GM12878 (cell line): ENCODE results near the gene TMEM196. TPM values are rescaled to one million over a fixed set of nuclear protein-coding genes. Genes with fewer than 3 reads are reported as not detected.

Source experiments
- ATAC-seq: fragments of 200-7000 bp; cut with Tn5 transposase; 3 replicates; pipeline ENCODE4 v1.9.1; 2020; ENCODE audit warnings: mild to moderate bottlenecking, moderate library complexity
- BruUV-seq: library from RNA; stranded (reverse); fragments of 400-500 nt; replicated peaks from 2 replicates; lab custom pipeline; 2021; lab: Mats Ljungman, UMichigan
- CTCF ChIA-PET: fragments of 300-600 bp; sonication (Branson Sonifier 250); formaldehyde crosslinking; extraction: SDS; loops from one replicate; lab custom pipeline; 2021; ENCODE audit warnings: inconsistent platforms; lab: Yijun Ruan, JAX
- POLR2A ChIA-PET: fragments of 350-600 bp; formaldehyde crosslinking; extraction: SDS; loops from one replicate; lab custom pipeline; 2021; ENCODE audit warnings: inconsistent platforms; lab: Charles Lee
- RAD21 ChIA-PET: fragments of 300-600 bp; sonication (Branson Sonifier 250); formaldehyde crosslinking; loops from one replicate; lab custom pipeline; 2023; ENCODE audit warnings: antibody characterized with exemption; ENCODE audit not compliant: unreplicated experiment; lab: Charles Lee
- SMC1A ChIA-PET: fragments of 300-600 bp; sonication (Branson Sonifier 250); formaldehyde crosslinking; loops from one replicate; lab custom pipeline; 2023; ENCODE audit not compliant: unreplicated experiment, uncharacterized antibody; lab: Charles Lee
- DNase-seq: peaks from one replicate; pipeline ENCODE4 v3.0.0-alpha.2; 2011; ENCODE audit warnings: low read depth, low spot score
- FAIRE-seq: peaks from 3 replicates; lab custom pipeline; 2011; peaks lifted over from hg19 to GRCh38; lab: Jason Lieb, UNC
- H2AFZ ChIP-seq: 2 replicates; pipeline ENCODE4 v1.6.0; 2011; ENCODE audit warnings: low read depth, low read length, control low read depth; ENCODE audit not compliant: control insufficient read depth
- H3K27ac ChIP-seq: 2 replicates; pipeline ENCODE4 v1.5.1; 2011; ENCODE audit warnings: control low read depth; ENCODE audit not compliant: control insufficient read depth, insufficient read depth
- H3K27me3 ChIP-seq, 2 experiments: replicated peaks in 1 of 2; 2 replicates each; pipeline versions ENCODE4 v1.6.0 to v1.6.1; 2011; ENCODE audit warnings: low read length in 1 of 2; ENCODE audit not compliant: control insufficient read depth in 2 of 2, insufficient read depth in 2 of 2
- H3K36me3 ChIP-seq, 2 experiments: 2 replicates each; pipeline ENCODE4 v1.5.1; 2011; ENCODE audit warnings: low read length in 1 of 2; ENCODE audit not compliant: control insufficient read depth in 2 of 2, insufficient read depth in 2 of 2
- H3K4me1 ChIP-seq: 2 replicates; pipeline ENCODE4 v1.6.1; 2011; ENCODE audit warnings: mild to moderate bottlenecking, low read length, moderate library complexity, mixed read lengths; ENCODE audit not compliant: control insufficient read depth, insufficient read depth
- H3K4me2 ChIP-seq: 2 replicates; pipeline ENCODE4 v1.6.0; 2011; ENCODE audit warnings: control low read depth; ENCODE audit not compliant: control insufficient read depth, insufficient read depth
- H3K4me3 ChIP-seq: fragments of 200-600 bp; sonication (generic); 2 replicates; pipeline ENCODE4 v1.5.1; 2016
- H3K79me2 ChIP-seq: 2 replicates; pipeline ENCODE4 v1.6.0; 2011; ENCODE audit warnings: low read length; ENCODE audit not compliant: control insufficient read depth, insufficient read depth
- H3K9ac ChIP-seq: 2 replicates; pipeline ENCODE4 v1.8.0; 2011; ENCODE audit warnings: low read length, control low read depth, mixed read lengths; ENCODE audit not compliant: control insufficient read depth, insufficient read depth
- H3K9me3 ChIP-seq: replicated peaks from 3 replicates; pipeline ENCODE4 v1.5.1; 2011; ENCODE audit warnings: mild to moderate bottlenecking, low read length; ENCODE audit not compliant: control insufficient read depth, insufficient read depth
- H4K20me1 ChIP-seq: 2 replicates; pipeline ENCODE4 v1.6.0; 2011; ENCODE audit not compliant: control insufficient read depth, insufficient read depth
- BMI1 ChIP-seq: fragments of 450-650 bp; IDR thresholded peaks from 2 replicates; pipeline ENCODE4 v1.6.1; 2016; ENCODE audit warnings: mild to moderate bottlenecking, moderate library complexity, borderline replicate concordance
- CBX5 ChIP-seq: sonication (generic); IDR thresholded peaks from 2 replicates; pipeline ENCODE4 v1.6.1; 2016; ENCODE audit warnings: low read depth, moderate library complexity, mild to moderate bottlenecking, inconsistent platforms
- FOXM1 ChIP-seq: IDR thresholded peaks from 2 replicates; pipeline ENCODE4 v1.6.1; 2012; ENCODE audit warnings: low read depth, mild to moderate bottlenecking, inconsistent platforms, low read length, moderate library complexity
- HCFC1 ChIP-seq: fragments of 150-350 bp; IDR thresholded peaks from 2 replicates; pipeline ENCODE4 v1.6.1; 2014; ENCODE audit warnings: low read length
- LARP7 ChIP-seq: fragments of 450-650 bp; IDR thresholded peaks from 2 replicates; pipeline ENCODE4 v1.6.1; 2017; ENCODE audit warnings: mild to moderate bottlenecking
- MEF2A ChIP-seq: IDR thresholded peaks from 2 replicates; pipeline ENCODE4 v1.6.1; 2011; ENCODE audit warnings: low read depth, mild to moderate bottlenecking, low read length, moderate library complexity; ENCODE audit not compliant: insufficient read depth
- MEF2B ChIP-seq: fragments of 450-650 bp; IDR thresholded peaks from 2 replicates; pipeline ENCODE4 v1.6.1; 2018; ENCODE audit warnings: mild to moderate bottlenecking, moderate library complexity; ENCODE audit not compliant: partially characterized antibody, poor library complexity, severe bottlenecking
- MXI1 ChIP-seq: fragments of 150-350 bp; IDR thresholded peaks from 2 replicates; pipeline ENCODE4 v1.6.1; 2011; ENCODE audit warnings: low read depth, mild to moderate bottlenecking, inconsistent platforms, low read length, improper control_type of control experiment
- NBN ChIP-seq: fragments of 450-650 bp; IDR thresholded peaks from 2 replicates; pipeline ENCODE4 v1.6.1; 2016
- PAX8 ChIP-seq: fragments of 450-650 bp; IDR thresholded peaks from 2 replicates; pipeline ENCODE4 v1.6.1; 2017; ENCODE audit warnings: mild to moderate bottlenecking, moderate library complexity
- POLR2A ChIP-seq: IDR thresholded peaks from 2 replicates; pipeline ENCODE4 v1.6.1; 2011; ENCODE audit warnings: low read depth, mild to moderate bottlenecking, low read length
- TAF1 ChIP-seq: IDR thresholded peaks from 2 replicates; pipeline ENCODE4 v1.6.1; 2011; ENCODE audit warnings: mild to moderate bottlenecking, low read depth, low read length, borderline replicate concordance
- ZNF274 ChIP-seq: IDR thresholded peaks from one replicate; pipeline ENCODE4 v1.8.0; 2011; ENCODE audit not compliant: insufficient read length, insufficient read depth
- ZSCAN29 ChIP-seq: fragments of 450-650 bp; IDR thresholded peaks from 2 replicates; pipeline ENCODE4 v1.6.1; 2017; ENCODE audit warnings: mild to moderate bottlenecking, moderate library complexity
- WGBS: methylation state at CpG from one replicate; pipeline ENCODE4 v1.1.6; 2016; ENCODE audit warnings: low lambda C conversion rate; ENCODE audit not compliant: insufficient replicate concordance, insufficient coverage; ENCODE audit errors: missing lambda C conversion rate; 5-methylcytosine and 5-hydroxymethylcytosine counted together
- in situ Hi-C: fragments of 300-500 bp; cut with MboI; formaldehyde crosslinking; loops from 9 replicates; pipeline ENCODE4 v1.14.3; 2018; ENCODE audit warnings: mixed read lengths
- intact Hi-C: fragments of 100-400 bp; cut with micrococcal nuclease; formaldehyde crosslinking; loops from one replicate; pipeline ENCODE4 v1.14.2; 2022; ENCODE audit not compliant: unreplicated experiment
- polyA plus RNA-seq, 11 experiments: library from polyadenylated mRNA; depleted of rRNA in 4 of 11; unstranded in 6 of 11; stranded (reverse) in 5 of 11; fragments of >200 nt; fragmentation: Nextera tagmentation in 4 of 11; fragmentation: Illumina TruSeq in 1 of 11; extraction: Ambion mirVana in 4 of 11; extraction: Trizol in 1 of 11; gene quantifications; 1 replicate in 1 of 11; 2 replicates in 10 of 11; pipeline versions ENCODE4 v1.2.1 to v1.2.3, GENCODE V29; 2011 to 2016; ENCODE audit warnings: inconsistent platforms in 2 of 11, missing spikeins in 2 of 11, low read depth in 1 of 11
- total RNA-seq, 4 experiments: library from RNA; depleted of rRNA in 3 of 4; stranded (reverse); fragments of >200 nt in 3 of 4; fragmentation: Illumina TruSeq in 1 of 4; extraction: Trizol in 1 of 4; gene quantifications; 2 replicates each; pipeline versions ENCODE4 v1.2.1 to v1.2.3, GENCODE V29; 2013 to 2021
- TF ChIP-seq, protein P1 (sequence below): IDR thresholded peaks from 2 replicates; pipeline ENCODE4 v1.6.1; 2012; ENCODE audit warnings: low read depth, low read length, improper control_type of control experiment
- TF ChIP-seq, protein P2 (sequence below): fragments of 150-350 bp; IDR thresholded peaks from 2 replicates; pipeline ENCODE4 v1.6.1; 2016; ENCODE audit warnings: low read depth, low read length
- TF ChIP-seq, protein P3 (sequence below): fragments of 450-650 bp; IDR thresholded peaks from 2 replicates; pipeline ENCODE4 v1.6.1; 2017; ENCODE audit warnings: mild to moderate bottlenecking
- TF ChIP-seq, protein P4 (sequence below): IDR thresholded peaks from 2 replicates; pipeline ENCODE4 v1.6.1; 2012; ENCODE audit warnings: low read depth, low read length, improper control_type of control experiment

Gene TMEM196
- total and polyA plus RNA-seq, 10 of the 15 experiments (the other 5 are each of a cell fraction or from before 2014, with no cell fraction given) = 0.04 TPM; not detected in 9

DNA sequence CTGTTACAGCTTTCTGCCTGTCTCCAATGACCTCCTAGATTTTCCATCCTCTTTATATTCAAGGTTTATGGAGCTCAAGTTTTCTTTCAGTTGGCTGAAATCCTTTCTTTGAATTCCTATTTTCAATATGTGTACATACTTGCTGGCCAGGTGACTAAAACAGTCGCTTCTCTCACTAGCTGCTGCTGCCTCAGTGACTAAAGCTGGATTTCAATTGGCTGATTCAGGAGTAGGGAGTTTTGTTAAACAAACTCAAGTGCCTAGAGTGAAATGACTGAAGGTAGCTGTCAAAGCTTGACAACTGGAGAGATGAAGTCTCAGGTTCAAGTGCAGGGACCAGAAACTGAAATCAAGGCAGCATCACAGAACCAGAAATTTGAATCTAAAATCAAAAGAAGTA, 57.9 kb downstream of the TMEM196 start:
- CTCF ChIA-PET = interaction anchor here (0.7 to 8.0 kb wide), 10 partner anchors 13 to 932 kb away, joined by 3 to 184 read pairs (median 8); no protein-coding TSS in a partner anchor
- in situ Hi-C loops (no loop called here), intact Hi-C loops (no loop called here)
- no peaks in the 10 kb centered on the region for H3K9me3 ChIP-seq
- no TSS peak for BruUV-seq
- no peaks in the 10 kb centered on the region for H3K36me3 ChIP-seq
- DNase-seq = no peak
- FAIRE-seq = no peak
- POLR2A ChIA-PET = no interaction called here
- H3K4me1 ChIP-seq = no peaks in the 10 kb centered on the region
- H3K27me3 ChIP-seq = no peaks in the 10 kb centered on the region; a peak in 1 of 4 replicates
- no peaks in the 10 kb centered on the region for H3K79me2 ChIP-seq
- H3K27ac ChIP-seq = no peak overlapping the region
- RAD21 ChIA-PET = interaction anchor here (1.2 to 8.1 kb wide), 3 partner anchors 33 to 932 kb away, joined by 3 to 123 read pairs (median 23); no protein-coding TSS in a partner anchor
- no peak overlapping the region for H2AFZ ChIP-seq
- H4K20me1 ChIP-seq = no peaks in the 10 kb centered on the region
- SMC1A ChIA-PET = interaction anchor here (1.1 to 5.0 kb wide), 5 partner anchors 12 to 882 kb away, joined by 4 to 87 read pairs (median 11); no protein-coding TSS in a partner anchor
- H3K4me3 ChIP-seq = no peak overlapping the region
- 0% methylated on average over 1 of the region's 1 CpG for WGBS
- no peak for ATAC-seq
- no peak overlapping the region for H3K4me2 ChIP-seq
- H3K9ac ChIP-seq = no peak overlapping the region
- TF ChIP-seq, protein P1, sequence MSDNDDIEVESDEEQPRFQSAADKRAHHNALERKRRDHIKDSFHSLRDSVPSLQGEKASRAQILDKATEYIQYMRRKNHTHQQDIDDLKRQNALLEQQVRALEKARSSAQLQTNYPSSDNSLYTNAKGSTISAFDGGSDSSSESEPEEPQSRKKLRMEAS = no peak
- TF ChIP-seq ZSCAN29 = no peak
- TF ChIP-seq, protein P2, sequence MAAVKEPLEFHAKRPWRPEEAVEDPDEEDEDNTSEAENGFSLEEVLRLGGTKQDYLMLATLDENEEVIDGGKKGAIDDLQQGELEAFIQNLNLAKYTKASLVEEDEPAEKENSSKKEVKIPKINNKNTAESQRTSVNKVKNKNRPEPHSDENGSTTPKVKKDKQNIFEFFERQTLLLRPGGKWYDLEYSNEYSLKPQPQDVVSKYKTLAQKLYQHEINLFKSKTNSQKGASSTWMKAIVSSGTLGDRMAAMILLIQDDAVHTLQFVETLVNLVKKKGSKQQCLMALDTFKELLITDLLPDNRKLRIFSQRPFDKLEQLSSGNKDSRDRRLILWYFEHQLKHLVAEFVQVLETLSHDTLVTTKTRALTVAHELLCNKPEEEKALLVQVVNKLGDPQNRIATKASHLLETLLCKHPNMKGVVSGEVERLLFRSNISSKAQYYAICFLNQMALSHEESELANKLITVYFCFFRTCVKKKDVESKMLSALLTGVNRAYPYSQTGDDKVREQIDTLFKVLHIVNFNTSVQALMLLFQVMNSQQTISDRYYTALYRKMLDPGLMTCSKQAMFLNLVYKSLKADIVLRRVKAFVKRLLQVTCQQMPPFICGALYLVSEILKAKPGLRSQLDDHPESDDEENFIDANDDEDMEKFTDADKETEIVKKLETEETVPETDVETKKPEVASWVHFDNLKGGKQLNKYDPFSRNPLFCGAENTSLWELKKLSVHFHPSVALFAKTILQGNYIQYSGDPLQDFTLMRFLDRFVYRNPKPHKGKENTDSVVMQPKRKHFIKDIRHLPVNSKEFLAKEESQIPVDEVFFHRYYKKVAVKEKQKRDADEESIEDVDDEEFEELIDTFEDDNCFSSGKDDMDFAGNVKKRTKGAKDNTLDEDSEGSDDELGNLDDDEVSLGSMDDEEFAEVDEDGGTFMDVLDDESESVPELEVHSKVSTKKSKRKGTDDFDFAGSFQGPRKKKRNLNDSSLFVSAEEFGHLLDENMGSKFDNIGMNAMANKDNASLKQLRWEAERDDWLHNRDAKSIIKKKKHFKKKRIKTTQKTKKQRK = no peak
- no peak for TF ChIP-seq BMI1
- no peak for TF ChIP-seq NBN
- TF ChIP-seq, protein P3, sequence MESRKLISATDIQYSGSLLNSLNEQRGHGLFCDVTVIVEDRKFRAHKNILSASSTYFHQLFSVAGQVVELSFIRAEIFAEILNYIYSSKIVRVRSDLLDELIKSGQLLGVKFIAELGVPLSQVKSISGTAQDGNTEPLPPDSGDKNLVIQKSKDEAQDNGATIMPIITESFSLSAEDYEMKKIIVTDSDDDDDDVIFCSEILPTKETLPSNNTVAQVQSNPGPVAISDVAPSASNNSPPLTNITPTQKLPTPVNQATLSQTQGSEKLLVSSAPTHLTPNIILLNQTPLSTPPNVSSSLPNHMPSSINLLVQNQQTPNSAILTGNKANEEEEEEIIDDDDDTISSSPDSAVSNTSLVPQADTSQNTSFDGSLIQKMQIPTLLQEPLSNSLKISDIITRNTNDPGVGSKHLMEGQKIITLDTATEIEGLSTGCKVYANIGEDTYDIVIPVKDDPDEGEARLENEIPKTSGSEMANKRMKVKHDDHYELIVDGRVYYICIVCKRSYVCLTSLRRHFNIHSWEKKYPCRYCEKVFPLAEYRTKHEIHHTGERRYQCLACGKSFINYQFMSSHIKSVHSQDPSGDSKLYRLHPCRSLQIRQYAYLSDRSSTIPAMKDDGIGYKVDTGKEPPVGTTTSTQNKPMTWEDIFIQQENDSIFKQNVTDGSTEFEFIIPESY = no peak
- TF ChIP-seq FOXM1 = no peak
- no peak for TF ChIP-seq PAX8
- TF ChIP-seq TAF1 = no peak
- no peak for TF ChIP-seq CBX5
- TF ChIP-seq MEF2A = no peak
- TF ChIP-seq, protein P4, sequence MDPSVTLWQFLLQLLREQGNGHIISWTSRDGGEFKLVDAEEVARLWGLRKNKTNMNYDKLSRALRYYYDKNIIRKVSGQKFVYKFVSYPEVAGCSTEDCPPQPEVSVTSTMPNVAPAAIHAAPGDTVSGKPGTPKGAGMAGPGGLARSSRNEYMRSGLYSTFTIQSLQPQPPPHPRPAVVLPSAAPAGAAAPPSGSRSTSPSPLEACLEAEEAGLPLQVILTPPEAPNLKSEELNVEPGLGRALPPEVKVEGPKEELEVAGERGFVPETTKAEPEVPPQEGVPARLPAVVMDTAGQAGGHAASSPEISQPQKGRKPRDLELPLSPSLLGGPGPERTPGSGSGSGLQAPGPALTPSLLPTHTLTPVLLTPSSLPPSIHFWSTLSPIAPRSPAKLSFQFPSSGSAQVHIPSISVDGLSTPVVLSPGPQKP = no peak
- TF ChIP-seq MEF2B = no peak
- TF ChIP-seq LARP7 = no peak
- TF ChIP-seq ZNF274 = no peak
- TF ChIP-seq MXI1 = no peak
- no peak for TF ChIP-seq POLR2A
- no peak for TF ChIP-seq HCFC1
